ENCODE results near the gene DDHD1. TPM values are rescaled to one million over a fixed set of nuclear protein-coding genes. Genes with fewer than 3 reads are reported as not detected.

DDHD1 gene
- polyA plus RNA-seq, 4 donors, result 0.54 to 9.4 (median 1.6) TPM

DNA sequence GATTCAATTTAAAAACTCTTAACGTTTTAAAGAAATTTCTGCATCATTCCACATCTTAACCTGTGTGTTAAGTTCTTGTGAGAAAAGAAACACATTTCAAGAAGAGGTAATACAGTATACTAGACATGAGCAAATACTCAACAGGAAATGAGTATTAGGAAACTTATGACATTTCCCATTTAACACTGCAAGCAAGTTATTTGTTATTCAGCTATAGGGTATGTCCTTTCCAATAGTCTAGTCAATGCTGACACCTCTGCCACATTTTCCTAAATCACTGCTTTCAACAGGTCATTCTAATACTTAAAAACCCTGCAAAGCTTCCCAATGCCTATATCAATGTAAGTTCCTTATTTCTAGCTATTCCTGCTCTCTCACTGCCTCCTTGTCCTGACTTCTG, 93.1 kb downstream of the DDHD1 start:
- Histone ChIP-seq H3K4me3 (ENCODE audit: low read depth in 1 of 3, low read length in 3 of 3) (no peak overlapping the region), H3K4me1 (ENCODE audit: control insufficient read depth in 3 of 3, insufficient read depth in 2 of 3, low read depth in 1 of 3, low read length in 2 of 3) (no peaks in the 10 kb centered on the region), H3K9me3 (ENCODE audit: control insufficient read depth in 2 of 2, insufficient read depth in 1 of 2, low read depth in 1 of 2, low read length in 1 of 2) (no peaks in the 10 kb centered on the region), H3K27me3 (ENCODE audit: control insufficient read depth in 3 of 3, insufficient read depth in 3 of 3, low read length in 3 of 3) (no peaks in the 10 kb centered on the region), H3K27ac (ENCODE audit: low read depth in 1 of 3, low read length in 2 of 3) (no peak overlapping the region), H3K36me3 (ENCODE audit: control insufficient read depth in 3 of 3, insufficient read depth in 2 of 3, low read depth in 1 of 3, low read length in 3 of 3) (peaks cover 0 to 5% (median 0%) of the 10 kb centered on the region in 3 donors)
- FAIRE-seq, result peak; percentile 33
- no peak for DNase-seq
- WGBS, 3 donors, result 71 to 86% (median 80%) methylated on average over 1 of the region's 1 CpG

DNA sequence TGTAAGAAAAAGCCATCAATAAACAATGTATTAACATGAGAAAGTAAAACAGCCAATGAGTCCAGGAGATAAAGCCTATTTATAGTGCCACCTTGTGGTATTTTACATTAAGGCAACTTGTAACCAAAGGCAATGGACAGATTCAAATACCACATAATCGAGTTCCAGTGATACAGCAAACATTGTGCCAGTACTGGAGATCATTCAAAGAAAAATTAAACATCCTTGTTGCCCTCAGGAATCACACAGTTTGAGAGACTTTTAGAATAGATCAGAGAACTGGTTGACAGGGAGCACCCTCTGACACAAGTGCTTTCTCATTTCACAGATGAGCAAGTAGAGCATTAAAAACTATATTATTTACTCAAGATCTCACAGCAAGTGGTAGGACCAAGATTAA, 98.1 kb downstream of the DDHD1 start:
- no peaks in the 10 kb centered on the region for H3K4me1 ChIP-seq (ENCODE audit: control insufficient read depth in 3 of 3, insufficient read depth in 2 of 3, low read depth in 1 of 3, low read length in 2 of 3)
- no peaks in the 10 kb centered on the region for H3K9me3 ChIP-seq (ENCODE audit: control insufficient read depth in 2 of 2, insufficient read depth in 1 of 2, low read depth in 1 of 2, low read length in 1 of 2)
- FAIRE-seq, result no peak
- peaks cover 0 to 2% (median 0%) of the 10 kb centered on the region in 3 donors for H3K36me3 ChIP-seq (ENCODE audit: control insufficient read depth in 3 of 3, insufficient read depth in 2 of 3, low read depth in 1 of 3, low read length in 3 of 3)
- 0 to 3% (median 3%) methylated on average over 1 of the region's 1 CpG for WGBS, 3 donors
- no peaks in the 10 kb centered on the region for H3K27me3 ChIP-seq (ENCODE audit: control insufficient read depth in 3 of 3, insufficient read depth in 3 of 3, low read length in 3 of 3)
- no peak overlapping the region for H3K27ac ChIP-seq (ENCODE audit: low read depth in 1 of 3, low read length in 2 of 3)
- peak; percentile 50 to 56 for DNase-seq
- no peak overlapping the region for H3K4me3 ChIP-seq (ENCODE audit: low read depth in 1 of 3, low read length in 3 of 3)

DNA sequence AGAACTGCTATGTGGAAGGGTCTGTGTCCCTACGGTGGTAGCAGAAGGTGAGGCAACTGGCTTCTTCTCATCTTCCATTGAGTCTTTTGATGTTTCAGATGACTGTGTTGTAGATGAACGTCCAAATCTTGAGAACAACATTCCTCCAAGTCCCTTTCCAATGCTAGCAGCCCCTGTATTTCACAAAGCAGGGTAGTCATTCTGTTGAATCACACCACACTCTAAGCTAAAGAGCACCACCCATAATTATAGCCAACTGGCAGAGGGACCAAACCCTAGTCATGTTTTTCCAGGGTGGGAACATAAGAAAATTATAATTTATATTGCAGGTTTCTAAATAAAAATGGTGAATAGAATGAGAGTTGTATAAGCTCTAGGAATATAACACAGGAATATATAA, 98.7 kb downstream of the DDHD1 start:
- no peak overlapping the region for H3K27ac ChIP-seq (ENCODE audit: low read depth in 1 of 3, low read length in 2 of 3)
- DNase-seq, result no peak
- peaks cover 0 to 2% (median 0%) of the 10 kb centered on the region in 3 donors for H3K36me3 ChIP-seq (ENCODE audit: control insufficient read depth in 3 of 3, insufficient read depth in 2 of 3, low read depth in 1 of 3, low read length in 3 of 3)
- no peak overlapping the region for H3K4me3 ChIP-seq (ENCODE audit: low read depth in 1 of 3, low read length in 3 of 3)
- no peaks in the 10 kb centered on the region for H3K4me1 ChIP-seq (ENCODE audit: control insufficient read depth in 3 of 3, insufficient read depth in 2 of 3, low read depth in 1 of 3, low read length in 2 of 3)
- H3K9me3 ChIP-seq (ENCODE audit: control insufficient read depth in 2 of 2, insufficient read depth in 1 of 2, low read depth in 1 of 2, low read length in 1 of 2), result no peaks in the 10 kb centered on the region
- no peak for FAIRE-seq
- no peaks in the 10 kb centered on the region for H3K27me3 ChIP-seq (ENCODE audit: control insufficient read depth in 3 of 3, insufficient read depth in 3 of 3, low read length in 3 of 3)
- WGBS, 3 donors, result 78 to 88% (median 84%) methylated on average over 2 of the region's 2 CpGs

DNA sequence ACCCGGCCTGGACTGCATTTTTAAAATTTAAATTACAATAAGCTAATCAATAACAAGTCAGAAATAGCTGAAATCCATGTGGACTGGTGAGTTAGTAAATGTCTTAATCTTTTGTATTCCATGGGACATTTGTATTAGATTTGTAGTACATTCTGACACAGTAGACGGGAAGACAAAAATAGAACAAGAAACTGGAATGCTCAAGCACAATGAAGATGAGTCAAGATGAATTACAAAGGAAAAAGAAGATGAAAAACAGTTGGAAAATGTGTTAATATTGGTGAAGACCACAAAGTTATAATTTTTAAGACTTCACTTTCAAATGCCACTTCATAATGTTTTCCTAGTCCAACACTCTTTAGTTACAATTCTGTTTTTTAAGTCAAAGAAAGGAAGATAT, 104.5 kb downstream of the DDHD1 start:
- H3K27me3 ChIP-seq (ENCODE audit: control insufficient read depth in 3 of 3, insufficient read depth in 3 of 3, low read length in 3 of 3), result no peaks in the 10 kb centered on the region
- DNase-seq (no peak), FAIRE-seq (no peak)
- no peak overlapping the region for H3K27ac ChIP-seq (ENCODE audit: low read depth in 1 of 3, low read length in 2 of 3)
- H3K4me3 ChIP-seq (ENCODE audit: low read depth in 1 of 3, low read length in 3 of 3), result no peak overlapping the region
- H3K36me3 ChIP-seq (ENCODE audit: control insufficient read depth in 3 of 3, insufficient read depth in 2 of 3, low read depth in 1 of 3, low read length in 3 of 3), result no peaks in the 10 kb centered on the region
- no peaks in the 10 kb centered on the region for H3K4me1 ChIP-seq (ENCODE audit: control insufficient read depth in 3 of 3, insufficient read depth in 2 of 3, low read depth in 1 of 3, low read length in 2 of 3)
- 94 to 100% (median 97%) methylated on average over 2 of the region's 2 CpGs for WGBS, 3 donors
- no peaks in the 10 kb centered on the region for H3K9me3 ChIP-seq (ENCODE audit: control insufficient read depth in 2 of 2, insufficient read depth in 1 of 2, low read depth in 1 of 2, low read length in 1 of 2)

DNA sequence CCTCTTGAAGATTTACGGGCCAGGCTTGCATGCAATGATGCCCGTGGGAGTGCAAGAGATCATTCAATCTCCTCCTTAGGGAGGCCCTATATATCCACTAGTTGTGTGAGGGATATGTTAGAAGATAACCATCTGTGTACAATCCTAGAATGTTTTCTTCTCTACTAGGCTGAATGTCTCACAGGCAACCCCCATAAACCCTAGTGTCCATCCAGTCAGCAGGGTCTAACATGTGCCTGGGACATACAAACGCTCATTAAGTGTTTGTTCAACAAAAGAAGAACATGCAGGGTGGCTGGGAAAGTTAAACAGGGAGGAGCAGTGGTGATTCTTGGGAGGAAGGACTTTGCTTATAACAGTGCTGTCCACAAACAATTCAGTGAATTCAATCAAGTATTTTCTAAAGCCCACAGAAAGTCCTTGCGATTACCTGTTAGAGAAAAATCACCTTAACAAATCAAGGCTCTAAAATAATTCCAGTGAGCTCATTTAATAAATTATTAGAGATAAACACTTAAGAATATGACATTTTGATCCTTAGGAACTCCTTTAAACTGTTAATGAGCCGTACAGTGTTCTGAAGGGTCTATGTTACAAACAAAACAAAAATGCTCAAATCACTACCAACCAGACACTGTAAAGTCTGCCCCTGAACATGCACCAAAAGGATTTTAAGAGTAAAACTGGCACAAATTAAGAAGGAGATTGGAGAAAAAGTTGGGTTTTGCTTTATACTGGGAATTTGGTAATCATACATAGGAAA, 105.6 kb downstream of the DDHD1 start:
- 78 to 87% (median 87%) methylated on average over 5 of the region's 5 CpGs for WGBS, 3 donors
- Histone ChIP-seq H3K9me3 (ENCODE audit: control insufficient read depth in 2 of 2, insufficient read depth in 1 of 2, low read depth in 1 of 2, low read length in 1 of 2) (no peaks in the 10 kb centered on the region), H3K36me3 (ENCODE audit: control insufficient read depth in 3 of 3, insufficient read depth in 2 of 3, low read depth in 1 of 3, low read length in 3 of 3) (no peaks in the 10 kb centered on the region), H3K27ac (ENCODE audit: low read depth in 1 of 3, low read length in 2 of 3) (no peak overlapping the region), H3K4me1 (ENCODE audit: control insufficient read depth in 3 of 3, insufficient read depth in 2 of 3, low read depth in 1 of 3, low read length in 2 of 3) (no peaks in the 10 kb centered on the region), H3K4me3 (ENCODE audit: low read depth in 1 of 3, low read length in 3 of 3) (no peak overlapping the region), H3K27me3 (ENCODE audit: control insufficient read depth in 3 of 3, insufficient read depth in 3 of 3, low read length in 3 of 3) (no peaks in the 10 kb centered on the region)
- no peak for DNase-seq
- no peak for FAIRE-seq

DNA sequence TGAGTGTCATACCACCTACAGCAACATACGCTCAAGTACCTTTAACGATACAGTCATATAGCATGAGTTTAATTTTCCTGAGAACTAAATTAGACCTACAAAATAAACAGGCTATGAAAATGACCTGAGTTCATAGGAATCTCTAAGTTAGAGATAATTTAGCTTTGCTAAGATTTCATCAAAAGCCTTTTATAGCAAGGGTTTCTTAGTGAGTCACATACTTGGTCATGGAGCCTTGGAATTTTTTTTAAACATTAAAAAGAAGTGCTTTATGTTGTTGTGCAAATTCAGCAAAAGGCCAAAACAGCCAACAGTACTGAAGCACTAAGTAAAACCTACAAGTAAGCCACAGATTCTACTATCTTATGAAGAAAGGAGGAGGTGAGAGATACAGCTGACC, 108.6 kb downstream of the DDHD1 start:
- FAIRE-seq (no peak), DNase-seq (no peak)
- Histone ChIP-seq H3K27me3 (ENCODE audit: control insufficient read depth in 3 of 3, insufficient read depth in 3 of 3, low read length in 3 of 3) (no peaks in the 10 kb centered on the region), H3K36me3 (ENCODE audit: control insufficient read depth in 3 of 3, insufficient read depth in 2 of 3, low read depth in 1 of 3, low read length in 3 of 3) (peaks cover 0 to 3% (median 1%) of the 10 kb centered on the region in 3 donors), H3K4me1 (ENCODE audit: control insufficient read depth in 3 of 3, insufficient read depth in 2 of 3, low read depth in 1 of 3, low read length in 2 of 3) (no peaks in the 10 kb centered on the region), H3K9me3 (ENCODE audit: control insufficient read depth in 2 of 2, insufficient read depth in 1 of 2, low read depth in 1 of 2, low read length in 1 of 2) (no peaks in the 10 kb centered on the region), H3K27ac (ENCODE audit: low read depth in 1 of 3, low read length in 2 of 3) (no peak overlapping the region), H3K4me3 (ENCODE audit: low read depth in 1 of 3, low read length in 3 of 3) (no peak overlapping the region)
- 95 to 96% (median 95%) methylated on average over 2 of the region's 2 CpGs for WGBS, 3 donors

DNA sequence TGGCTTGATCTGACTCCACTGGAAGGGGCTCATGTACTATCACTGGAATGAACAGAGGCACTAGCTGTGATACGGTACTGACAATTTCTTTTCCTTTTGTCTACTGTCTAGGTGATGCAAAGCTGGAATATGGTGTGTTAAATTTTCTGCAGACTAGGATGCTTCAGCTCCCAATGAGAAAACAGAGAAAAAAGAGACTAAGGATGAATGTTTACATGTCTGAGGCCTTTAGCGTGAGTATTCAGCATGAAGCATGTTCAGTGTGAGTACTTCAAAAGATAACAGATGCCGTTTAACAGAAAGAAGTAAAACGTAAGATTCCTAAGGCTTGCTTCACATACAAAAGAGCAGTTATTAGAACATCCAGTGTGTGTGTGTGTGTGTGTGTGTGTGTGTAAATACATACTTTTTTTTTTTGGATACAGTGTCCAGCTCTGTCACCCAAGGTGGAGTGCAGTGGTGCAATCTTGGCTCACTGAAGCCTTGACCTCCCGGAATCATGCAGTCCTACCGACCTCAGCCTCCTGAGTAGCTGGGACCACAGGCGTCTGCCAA, 110.0 kb downstream of the DDHD1 start:
- 75 to 93% (median 88%) methylated on average over 7 of the region's 7 CpGs for WGBS, 3 donors
- peak overlapping the region in 2 of 3 donors; percentile 5 to 40 for H3K27ac ChIP-seq (ENCODE audit: low read depth in 1 of 3, low read length in 2 of 3)
- H3K4me3 ChIP-seq (ENCODE audit: low read depth in 1 of 3, low read length in 3 of 3), result no peak overlapping the region
- H3K4me1 ChIP-seq (ENCODE audit: control insufficient read depth in 3 of 3, insufficient read depth in 2 of 3, low read depth in 1 of 3, low read length in 2 of 3), result no peaks in the 10 kb centered on the region
- H3K9me3 ChIP-seq (ENCODE audit: control insufficient read depth in 2 of 2, insufficient read depth in 1 of 2, low read depth in 1 of 2, low read length in 1 of 2), result no peaks in the 10 kb centered on the region
- no peak for FAIRE-seq
- H3K36me3 ChIP-seq (ENCODE audit: control insufficient read depth in 3 of 3, insufficient read depth in 2 of 3, low read depth in 1 of 3, low read length in 3 of 3), result peaks cover 0 to 3% (median 1%) of the 10 kb centered on the region in 3 donors
- H3K27me3 ChIP-seq (ENCODE audit: control insufficient read depth in 3 of 3, insufficient read depth in 3 of 3, low read length in 3 of 3), result no peaks in the 10 kb centered on the region
- DNase-seq, result no peak

DNA sequence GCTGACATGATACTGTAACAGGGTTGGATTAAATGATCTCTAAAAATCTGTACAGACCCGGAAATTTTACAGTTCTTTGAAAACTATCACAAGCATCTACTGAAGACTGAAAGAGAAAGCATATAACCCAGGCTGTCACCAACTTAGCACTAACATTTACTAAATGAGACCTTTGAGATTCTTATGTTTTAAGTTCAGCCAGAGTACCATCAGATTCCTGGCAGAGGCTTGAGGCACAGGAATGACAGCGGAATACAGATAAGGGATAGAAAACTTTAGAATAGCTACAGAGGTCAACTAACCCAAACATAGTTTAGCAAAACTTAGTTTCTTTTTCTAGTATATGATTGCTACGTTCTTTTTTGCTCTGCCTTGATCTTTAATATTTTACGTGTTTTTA, 110.6 kb downstream of the DDHD1 start:
- 50 to 70% (median 66%) methylated on average over 4 of the region's 4 CpGs for WGBS, 3 donors
- Histone ChIP-seq H3K9me3 (ENCODE audit: control insufficient read depth in 2 of 2, insufficient read depth in 1 of 2, low read depth in 1 of 2, low read length in 1 of 2) (no peaks in the 10 kb centered on the region), H3K27me3 (ENCODE audit: control insufficient read depth in 3 of 3, insufficient read depth in 3 of 3, low read length in 3 of 3) (no peaks in the 10 kb centered on the region), H3K4me3 (ENCODE audit: low read depth in 1 of 3, low read length in 3 of 3) (no peak overlapping the region), H3K27ac (ENCODE audit: low read depth in 1 of 3, low read length in 2 of 3) (peak overlapping the region in 1 of 3 donors; percentile 5), H3K4me1 (ENCODE audit: control insufficient read depth in 3 of 3, insufficient read depth in 2 of 3, low read depth in 1 of 3, low read length in 2 of 3) (no peaks in the 10 kb centered on the region), H3K36me3 (ENCODE audit: control insufficient read depth in 3 of 3, insufficient read depth in 2 of 3, low read depth in 1 of 3, low read length in 3 of 3) (peaks cover 0 to 3% (median 1%) of the 10 kb centered on the region in 3 donors)
- peak in 1 of 2 donors; percentile 21 for DNase-seq
- FAIRE-seq, result no peak
